GM12878 (cell line): Measurements from ENCODE around the gene IL17F. TPM values are rescaled to one million over a fixed set of nuclear protein-coding genes. Genes with fewer than 3 reads are reported as not detected.

Experiments
- ATAC-seq: fragments of 200-7000 bp; cut with Tn5 transposase; 3 replicates; pipeline ENCODE4 v1.9.1; 2020; ENCODE audit warnings: mild to moderate bottlenecking, moderate library complexity
- BruUV-seq: library from RNA; stranded (reverse); fragments of 400-500 nt; replicated peaks from 2 replicates; lab custom pipeline; 2021; lab: Mats Ljungman, UMichigan
- CTCF ChIA-PET: fragments of 300-600 bp; sonication (Branson Sonifier 250); formaldehyde crosslinking; extraction: SDS; loops from one replicate; lab custom pipeline; 2021; ENCODE audit warnings: inconsistent platforms; lab: Yijun Ruan, JAX
- POLR2A ChIA-PET: fragments of 350-600 bp; formaldehyde crosslinking; extraction: SDS; loops from one replicate; lab custom pipeline; 2021; ENCODE audit warnings: inconsistent platforms; lab: Charles Lee
- RAD21 ChIA-PET: fragments of 300-600 bp; sonication (Branson Sonifier 250); formaldehyde crosslinking; loops from one replicate; lab custom pipeline; 2023; ENCODE audit warnings: antibody characterized with exemption; ENCODE audit not compliant: unreplicated experiment; lab: Charles Lee
- SMC1A ChIA-PET: fragments of 300-600 bp; sonication (Branson Sonifier 250); formaldehyde crosslinking; loops from one replicate; lab custom pipeline; 2023; ENCODE audit not compliant: unreplicated experiment, uncharacterized antibody; lab: Charles Lee
- DNase-seq: peaks from one replicate; pipeline ENCODE4 v3.0.0-alpha.2; 2011; ENCODE audit warnings: low read depth, low spot score
- FAIRE-seq: peaks from 3 replicates; lab custom pipeline; 2011; peaks lifted over from hg19 to GRCh38; lab: Jason Lieb, UNC
- H2AFZ ChIP-seq: 2 replicates; pipeline ENCODE4 v1.6.0; 2011; ENCODE audit warnings: low read depth, low read length, control low read depth; ENCODE audit not compliant: control insufficient read depth
- H3K27ac ChIP-seq: 2 replicates; pipeline ENCODE4 v1.5.1; 2011; ENCODE audit warnings: control low read depth; ENCODE audit not compliant: control insufficient read depth, insufficient read depth
- H3K27me3 ChIP-seq, 2 experiments: replicated peaks in 1 of 2; 2 replicates each; pipeline versions ENCODE4 v1.6.0 to v1.6.1; 2011; ENCODE audit warnings: low read length in 1 of 2; ENCODE audit not compliant: control insufficient read depth in 2 of 2, insufficient read depth in 2 of 2
- H3K36me3 ChIP-seq, 2 experiments: 2 replicates each; pipeline ENCODE4 v1.5.1; 2011; ENCODE audit warnings: low read length in 1 of 2; ENCODE audit not compliant: control insufficient read depth in 2 of 2, insufficient read depth in 2 of 2
- H3K4me1 ChIP-seq: 2 replicates; pipeline ENCODE4 v1.6.1; 2011; ENCODE audit warnings: mild to moderate bottlenecking, low read length, moderate library complexity, mixed read lengths; ENCODE audit not compliant: control insufficient read depth, insufficient read depth
- H3K4me2 ChIP-seq: 2 replicates; pipeline ENCODE4 v1.6.0; 2011; ENCODE audit warnings: control low read depth; ENCODE audit not compliant: control insufficient read depth, insufficient read depth
- H3K4me3 ChIP-seq: fragments of 200-600 bp; sonication (generic); 2 replicates; pipeline ENCODE4 v1.5.1; 2016
- H3K79me2 ChIP-seq: 2 replicates; pipeline ENCODE4 v1.6.0; 2011; ENCODE audit warnings: low read length; ENCODE audit not compliant: control insufficient read depth, insufficient read depth
- H3K9ac ChIP-seq: 2 replicates; pipeline ENCODE4 v1.8.0; 2011; ENCODE audit warnings: low read length, control low read depth, mixed read lengths; ENCODE audit not compliant: control insufficient read depth, insufficient read depth
- H3K9me3 ChIP-seq: replicated peaks from 3 replicates; pipeline ENCODE4 v1.5.1; 2011; ENCODE audit warnings: mild to moderate bottlenecking, low read length; ENCODE audit not compliant: control insufficient read depth, insufficient read depth
- H4K20me1 ChIP-seq: 2 replicates; pipeline ENCODE4 v1.6.0; 2011; ENCODE audit not compliant: control insufficient read depth, insufficient read depth
- BHLHE40 ChIP-seq, 2 experiments: fragments of 450-650 bp in 1 of 2; IDR thresholded peaks; 2 replicates each; pipeline ENCODE4 v1.6.1; 2011 to 2017; ENCODE audit warnings: low read depth in 2 of 2, borderline replicate concordance in 1 of 2, improper control_type of control experiment in 1 of 2, low read length in 1 of 2, mild to moderate bottlenecking in 1 of 2
- CBX3 ChIP-seq: fragments of 200-600 bp; sonication (generic); IDR thresholded peaks from 2 replicates; pipeline ENCODE4 v1.6.1; 2016; ENCODE audit warnings: low read depth, borderline replicate concordance
- CHD1 ChIP-seq: IDR thresholded peaks from 2 replicates; pipeline ENCODE4 v1.6.1; 2012; ENCODE audit warnings: low read depth, low read length, improper control_type of control experiment
- FOS ChIP-seq: IDR thresholded peaks from 3 replicates; pipeline ENCODE4 v1.6.1; 2011; ENCODE audit warnings: borderline replicate concordance; ENCODE audit not compliant: insufficient read length; ENCODE audit errors: extremely low read depth
- IKZF1 ChIP-seq: fragments of 450-650 bp; conservative IDR thresholded peaks from 2 replicates; pipeline ENCODE4 v1.6.1; 2017; ENCODE audit warnings: antibody characterized with exemption, mild to moderate bottlenecking
- KAT2A ChIP-seq: conservative IDR thresholded peaks from 2 replicates; pipeline ENCODE4 v1.6.1; 2011; ENCODE audit warnings: low read depth, low read length; ENCODE audit not compliant: control insufficient read depth
- NR2C2 ChIP-seq: IDR thresholded peaks from 2 replicates; pipeline ENCODE4 v1.6.1; 2011; ENCODE audit warnings: borderline replicate concordance, low read depth; ENCODE audit not compliant: control insufficient read depth, insufficient read length
- RFX5 ChIP-seq: IDR thresholded peaks from 2 replicates; pipeline ENCODE4 v1.6.1; 2011; ENCODE audit warnings: low read depth, low read length, improper control_type of control experiment
- SUZ12 ChIP-seq: fragments of 200-600 bp; sonication (generic); IDR thresholded peaks from one replicate; pipeline ENCODE4 v1.6.1; 2018; ENCODE audit warnings: antibody characterized with exemption, mild to moderate bottlenecking; ENCODE audit not compliant: unreplicated experiment
- YY1 ChIP-seq: IDR thresholded peaks from 2 replicates; pipeline ENCODE4 v1.6.1; 2011; ENCODE audit warnings: low read depth, mild to moderate bottlenecking, low read length
- ZBED1 ChIP-seq: IDR thresholded peaks from 2 replicates; pipeline ENCODE4 v1.6.1; 2016; ENCODE audit warnings: borderline replicate concordance
- WGBS: methylation state at CpG from one replicate; pipeline ENCODE4 v1.1.6; 2016; ENCODE audit warnings: low lambda C conversion rate; ENCODE audit not compliant: insufficient replicate concordance, insufficient coverage; ENCODE audit errors: missing lambda C conversion rate; 5-methylcytosine and 5-hydroxymethylcytosine counted together
- in situ Hi-C: fragments of 300-500 bp; cut with MboI; formaldehyde crosslinking; loops from 9 replicates; pipeline ENCODE4 v1.14.3; 2018; ENCODE audit warnings: mixed read lengths
- intact Hi-C: fragments of 100-400 bp; cut with micrococcal nuclease; formaldehyde crosslinking; loops from one replicate; pipeline ENCODE4 v1.14.2; 2022; ENCODE audit not compliant: unreplicated experiment
- polyA plus RNA-seq, 11 experiments: library from polyadenylated mRNA; depleted of rRNA in 4 of 11; unstranded in 6 of 11; stranded (reverse) in 5 of 11; fragments of >200 nt; fragmentation: Nextera tagmentation in 4 of 11; fragmentation: Illumina TruSeq in 1 of 11; extraction: Ambion mirVana in 4 of 11; extraction: Trizol in 1 of 11; gene quantifications; 1 replicate in 1 of 11; 2 replicates in 10 of 11; pipeline versions ENCODE4 v1.2.1 to v1.2.3, GENCODE V29; 2011 to 2016; ENCODE audit warnings: inconsistent platforms in 2 of 11, missing spikeins in 2 of 11, low read depth in 1 of 11
- total RNA-seq, 4 experiments: library from RNA; depleted of rRNA in 3 of 4; stranded (reverse); fragments of >200 nt in 3 of 4; fragmentation: Illumina TruSeq in 1 of 4; extraction: Trizol in 1 of 4; gene quantifications; 2 replicates each; pipeline versions ENCODE4 v1.2.1 to v1.2.3, GENCODE V29; 2013 to 2021
- TF ChIP-seq, protein P1 (sequence below): fragments of 450-650 bp; IDR thresholded peaks from 2 replicates; pipeline ENCODE4 v1.6.1; 2018; ENCODE audit warnings: borderline replicate concordance, mild to moderate bottlenecking; ENCODE audit not compliant: partially characterized antibody
- TF ChIP-seq, protein P2 (sequence below): IDR thresholded peaks from 2 replicates; pipeline ENCODE4 v1.6.1; 2012; ENCODE audit warnings: low read depth, low read length, improper control_type of control experiment
- TF ChIP-seq, protein P3 (sequence below): fragments of 450-650 bp; IDR thresholded peaks from 2 replicates; pipeline ENCODE4 v1.6.1; 2016; ENCODE audit warnings: mild to moderate bottlenecking

The IL17F gene
- total and polyA plus RNA-seq, 10 of the 15 experiments (the other 5 are each of a cell fraction or from before 2014, with no cell fraction given) = 0.20 TPM; not detected in 9

DNA sequence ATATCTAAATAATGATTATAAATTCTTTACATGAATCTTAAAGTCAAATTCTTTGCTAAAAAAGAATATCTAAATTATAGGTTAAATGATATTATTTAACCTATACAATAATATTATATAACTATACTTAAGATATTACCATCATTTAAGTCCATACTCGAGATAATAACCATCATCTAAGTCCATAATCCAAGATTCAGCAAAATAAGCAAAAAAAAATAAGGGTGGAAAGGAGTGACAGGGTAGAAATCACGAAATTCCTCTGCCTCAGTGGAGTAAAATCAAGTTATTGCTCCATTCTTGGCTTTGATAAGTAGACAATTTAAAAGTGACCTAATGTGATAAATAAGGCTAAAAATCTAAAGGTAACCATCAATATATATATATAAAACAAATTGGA lies 48.4 kb downstream of the IL17F start (continued):
- TF ChIP-seq, protein P1, sequence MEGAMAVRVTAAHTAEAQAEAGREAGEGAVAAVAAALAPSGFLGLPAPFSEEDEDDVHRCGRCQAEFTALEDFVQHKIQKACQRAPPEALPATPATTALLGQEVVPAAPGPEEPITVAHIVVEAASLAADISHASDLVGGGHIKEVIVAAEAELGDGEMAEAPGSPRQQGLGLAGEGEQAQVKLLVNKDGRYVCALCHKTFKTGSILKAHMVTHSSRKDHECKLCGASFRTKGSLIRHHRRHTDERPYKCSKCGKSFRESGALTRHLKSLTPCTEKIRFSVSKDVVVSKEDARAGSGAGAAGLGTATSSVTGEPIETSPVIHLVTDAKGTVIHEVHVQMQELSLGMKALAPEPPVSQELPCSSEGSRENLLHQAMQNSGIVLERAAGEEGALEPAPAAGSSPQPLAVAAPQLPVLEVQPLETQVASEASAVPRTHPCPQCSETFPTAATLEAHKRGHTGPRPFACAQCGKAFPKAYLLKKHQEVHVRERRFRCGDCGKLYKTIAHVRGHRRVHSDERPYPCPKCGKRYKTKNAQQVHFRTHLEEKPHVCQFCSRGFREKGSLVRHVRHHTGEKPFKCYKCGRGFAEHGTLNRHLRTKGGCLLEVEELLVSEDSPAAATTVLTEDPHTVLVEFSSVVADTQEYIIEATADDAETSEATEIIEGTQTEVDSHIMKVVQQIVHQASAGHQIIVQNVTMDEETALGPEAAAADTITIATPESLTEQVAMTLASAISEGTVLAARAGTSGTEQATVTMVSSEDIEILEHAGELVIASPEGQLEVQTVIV = no peak
- TF ChIP-seq KAT2A (no peak), ZBED1 (no peak), IKZF1 (no peak), FOS (no peak), NR2C2 (no peak), YY1 (no peak)
- TF ChIP-seq, protein P2, sequence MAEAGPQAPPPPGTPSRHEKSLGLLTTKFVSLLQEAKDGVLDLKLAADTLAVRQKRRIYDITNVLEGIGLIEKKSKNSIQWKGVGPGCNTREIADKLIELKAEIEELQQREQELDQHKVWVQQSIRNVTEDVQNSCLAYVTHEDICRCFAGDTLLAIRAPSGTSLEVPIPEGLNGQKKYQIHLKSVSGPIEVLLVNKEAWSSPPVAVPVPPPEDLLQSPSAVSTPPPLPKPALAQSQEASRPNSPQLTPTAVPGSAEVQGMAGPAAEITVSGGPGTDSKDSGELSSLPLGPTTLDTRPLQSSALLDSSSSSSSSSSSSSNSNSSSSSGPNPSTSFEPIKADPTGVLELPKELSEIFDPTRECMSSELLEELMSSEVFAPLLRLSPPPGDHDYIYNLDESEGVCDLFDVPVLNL = no peak

DNA sequence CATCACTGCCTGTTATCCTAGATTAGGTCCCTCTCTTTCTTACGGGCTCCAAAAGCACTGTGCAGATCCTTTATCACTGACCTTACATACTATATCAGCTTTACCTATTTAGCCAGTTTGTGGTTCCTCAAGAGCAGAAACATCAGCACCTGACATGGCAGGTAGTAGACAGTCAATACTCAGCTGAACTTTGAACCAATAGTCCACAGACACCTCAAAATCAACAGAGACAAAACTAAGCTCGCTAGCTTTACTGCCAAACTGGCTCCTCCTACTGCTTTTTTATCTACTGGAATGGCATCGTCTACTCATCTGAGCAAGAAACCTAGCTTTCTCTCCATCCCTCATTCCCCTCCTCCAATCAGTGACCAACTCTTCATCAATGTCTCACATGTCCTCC lies 52.5 kb downstream of the IL17F start:
- H2AFZ ChIP-seq = no peak overlapping the region
- TF ChIP-seq NR2C2 = no peak
- no peak for TF ChIP-seq SUZ12
- TF ChIP-seq, protein P3, sequence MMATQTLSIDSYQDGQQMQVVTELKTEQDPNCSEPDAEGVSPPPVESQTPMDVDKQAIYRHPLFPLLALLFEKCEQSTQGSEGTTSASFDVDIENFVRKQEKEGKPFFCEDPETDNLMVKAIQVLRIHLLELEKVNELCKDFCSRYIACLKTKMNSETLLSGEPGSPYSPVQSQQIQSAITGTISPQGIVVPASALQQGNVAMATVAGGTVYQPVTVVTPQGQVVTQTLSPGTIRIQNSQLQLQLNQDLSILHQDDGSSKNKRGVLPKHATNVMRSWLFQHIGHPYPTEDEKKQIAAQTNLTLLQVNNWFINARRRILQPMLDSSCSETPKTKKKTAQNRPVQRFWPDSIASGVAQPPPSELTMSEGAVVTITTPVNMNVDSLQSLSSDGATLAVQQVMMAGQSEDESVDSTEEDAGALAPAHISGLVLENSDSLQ = no peak
- no peak for TF ChIP-seq BHLHE40 (IDR thresholded peaks at IDR 0.05; ENCODE audit: borderline replicate concordance in 1 of 2, low read depth in 2 of 2, low read length in 1 of 2)
- no peak for TF ChIP-seq RFX5
- TF ChIP-seq CHD1 = no peak
- TF ChIP-seq, protein P1 = no peak
- no peak for TF ChIP-seq CBX3

More for the DNA sequence above, 52.5 kb downstream of the IL17F start:
- H3K4me2 ChIP-seq = no peak overlapping the region
- ChIA-PET RAD21 (no interaction called here), POLR2A (interaction anchor here (1.0 kb wide), 1 partner anchor 11 kb away, joined by 3 read pairs; no protein-coding TSS in a partner anchor), CTCF (no interaction called here), SMC1A (interaction anchor here (0.7 kb wide), 1 partner anchor 37 kb away, joined by 3 read pairs; no protein-coding TSS in a partner anchor)
- H3K36me3 ChIP-seq = no peaks in the 10 kb centered on the region
- intact Hi-C loops (no loop called here), in situ Hi-C loops (no loop called here)
- no peak overlapping the region for H3K4me3 ChIP-seq
- ATAC-seq (no peak), DNase-seq (no peak), FAIRE-seq (peak; percentile 52)
- H4K20me1 ChIP-seq = no peaks in the 10 kb centered on the region
- no peak overlapping the region for H3K27ac ChIP-seq
- H3K9me3 ChIP-seq = no peaks in the 10 kb centered on the region; the same call in 2 of the 3 replicates
- no TSS peak for BruUV-seq
- peaks cover 14% of the 10 kb centered on the region for H3K4me1 ChIP-seq
- WGBS = 59% methylated on average over 3 of the region's 3 CpGs
- H3K79me2 ChIP-seq = no peaks in the 10 kb centered on the region
- H3K9ac ChIP-seq = no peak overlapping the region
- no peaks in the 10 kb centered on the region for H3K27me3 ChIP-seq
